GM12878 (cell line): Measurements from ENCODE around the gene CHODL. TPM values are rescaled to one million over a fixed set of nuclear protein-coding genes. Genes with fewer than 3 reads are reported as not detected.

Source experiments
- ATAC-seq: fragments of 200-7000 bp; cut with Tn5 transposase; 3 replicates; pipeline ENCODE4 v1.9.1; 2020; ENCODE audit warnings: mild to moderate bottlenecking, moderate library complexity
- BruUV-seq: library from RNA; stranded (reverse); fragments of 400-500 nt; replicated peaks from 2 replicates; lab custom pipeline; 2021; lab: Mats Ljungman, UMichigan
- CTCF ChIA-PET: fragments of 300-600 bp; sonication (Branson Sonifier 250); formaldehyde crosslinking; extraction: SDS; loops from one replicate; lab custom pipeline; 2021; ENCODE audit warnings: inconsistent platforms; lab: Yijun Ruan, JAX
- POLR2A ChIA-PET: fragments of 350-600 bp; formaldehyde crosslinking; extraction: SDS; loops from one replicate; lab custom pipeline; 2021; ENCODE audit warnings: inconsistent platforms; lab: Charles Lee
- RAD21 ChIA-PET: fragments of 300-600 bp; sonication (Branson Sonifier 250); formaldehyde crosslinking; loops from one replicate; lab custom pipeline; 2023; ENCODE audit warnings: antibody characterized with exemption; ENCODE audit not compliant: unreplicated experiment; lab: Charles Lee
- SMC1A ChIA-PET: fragments of 300-600 bp; sonication (Branson Sonifier 250); formaldehyde crosslinking; loops from one replicate; lab custom pipeline; 2023; ENCODE audit not compliant: unreplicated experiment, uncharacterized antibody; lab: Charles Lee
- DNase-seq: peaks from one replicate; pipeline ENCODE4 v3.0.0-alpha.2; 2011; ENCODE audit warnings: low read depth, low spot score
- FAIRE-seq: peaks from 3 replicates; lab custom pipeline; 2011; peaks lifted over from hg19 to GRCh38; lab: Jason Lieb, UNC
- H2AFZ ChIP-seq: 2 replicates; pipeline ENCODE4 v1.6.0; 2011; ENCODE audit warnings: low read depth, low read length, control low read depth; ENCODE audit not compliant: control insufficient read depth
- H3K27ac ChIP-seq: 2 replicates; pipeline ENCODE4 v1.5.1; 2011; ENCODE audit warnings: control low read depth; ENCODE audit not compliant: control insufficient read depth, insufficient read depth
- H3K27me3 ChIP-seq, 2 experiments: replicated peaks in 1 of 2; 2 replicates each; pipeline versions ENCODE4 v1.6.0 to v1.6.1; 2011; ENCODE audit warnings: low read length in 1 of 2; ENCODE audit not compliant: control insufficient read depth in 2 of 2, insufficient read depth in 2 of 2
- H3K36me3 ChIP-seq, 2 experiments: 2 replicates each; pipeline ENCODE4 v1.5.1; 2011; ENCODE audit warnings: low read length in 1 of 2; ENCODE audit not compliant: control insufficient read depth in 2 of 2, insufficient read depth in 2 of 2
- H3K4me1 ChIP-seq: 2 replicates; pipeline ENCODE4 v1.6.1; 2011; ENCODE audit warnings: mild to moderate bottlenecking, low read length, moderate library complexity, mixed read lengths; ENCODE audit not compliant: control insufficient read depth, insufficient read depth
- H3K4me2 ChIP-seq: 2 replicates; pipeline ENCODE4 v1.6.0; 2011; ENCODE audit warnings: control low read depth; ENCODE audit not compliant: control insufficient read depth, insufficient read depth
- H3K4me3 ChIP-seq: fragments of 200-600 bp; sonication (generic); 2 replicates; pipeline ENCODE4 v1.5.1; 2016
- H3K79me2 ChIP-seq: 2 replicates; pipeline ENCODE4 v1.6.0; 2011; ENCODE audit warnings: low read length; ENCODE audit not compliant: control insufficient read depth, insufficient read depth
- H3K9ac ChIP-seq: 2 replicates; pipeline ENCODE4 v1.8.0; 2011; ENCODE audit warnings: low read length, control low read depth, mixed read lengths; ENCODE audit not compliant: control insufficient read depth, insufficient read depth
- H3K9me3 ChIP-seq: replicated peaks from 3 replicates; pipeline ENCODE4 v1.5.1; 2011; ENCODE audit warnings: mild to moderate bottlenecking, low read length; ENCODE audit not compliant: control insufficient read depth, insufficient read depth
- H4K20me1 ChIP-seq: 2 replicates; pipeline ENCODE4 v1.6.0; 2011; ENCODE audit not compliant: control insufficient read depth, insufficient read depth
- STAT3 ChIP-seq: IDR thresholded peaks from 2 replicates; pipeline ENCODE4 v1.6.1; 2011; ENCODE audit warnings: low read depth, low read length, improper control_type of control experiment
- TCF12 ChIP-seq: IDR thresholded peaks from 2 replicates; pipeline ENCODE4 v1.6.1; 2011; ENCODE audit warnings: low read depth, mild to moderate bottlenecking, low read length
- WRNIP1 ChIP-seq: IDR thresholded peaks from 2 replicates; pipeline ENCODE4 v1.6.1; 2011; ENCODE audit warnings: low read depth, low read length, improper control_type of control experiment, borderline replicate concordance
- YY1 ChIP-seq: IDR thresholded peaks from 2 replicates; pipeline ENCODE4 v1.6.1; 2011; ENCODE audit warnings: low read depth, mild to moderate bottlenecking, low read length
- ZBTB4 ChIP-seq: fragments of 450-650 bp; formaldehyde crosslinking; IDR thresholded peaks from 2 replicates; pipeline ENCODE4 v1.4.0; 2022; ENCODE audit warnings: mild to moderate bottlenecking, moderate library complexity
- ZBTB40 ChIP-seq: fragments of 450-650 bp; IDR thresholded peaks from 2 replicates; pipeline ENCODE4 v1.6.1; 2016; ENCODE audit warnings: mild to moderate bottlenecking, moderate library complexity, borderline replicate concordance
- ZNF207 ChIP-seq: fragments of 450-650 bp; IDR thresholded peaks from 2 replicates; pipeline ENCODE4 v1.6.1; 2014; ENCODE audit warnings: antibody characterized with exemption, mild to moderate bottlenecking, borderline replicate concordance
- WGBS: methylation state at CpG from one replicate; pipeline ENCODE4 v1.1.6; 2016; ENCODE audit warnings: low lambda C conversion rate; ENCODE audit not compliant: insufficient replicate concordance, insufficient coverage; ENCODE audit errors: missing lambda C conversion rate; 5-methylcytosine and 5-hydroxymethylcytosine counted together
- in situ Hi-C: fragments of 300-500 bp; cut with MboI; formaldehyde crosslinking; loops from 9 replicates; pipeline ENCODE4 v1.14.3; 2018; ENCODE audit warnings: mixed read lengths
- intact Hi-C: fragments of 100-400 bp; cut with micrococcal nuclease; formaldehyde crosslinking; loops from one replicate; pipeline ENCODE4 v1.14.2; 2022; ENCODE audit not compliant: unreplicated experiment
- polyA plus RNA-seq, 11 experiments: library from polyadenylated mRNA; depleted of rRNA in 4 of 11; unstranded in 6 of 11; stranded (reverse) in 5 of 11; fragments of >200 nt; fragmentation: Nextera tagmentation in 4 of 11; fragmentation: Illumina TruSeq in 1 of 11; extraction: Ambion mirVana in 4 of 11; extraction: Trizol in 1 of 11; gene quantifications; 1 replicate in 1 of 11; 2 replicates in 10 of 11; pipeline versions ENCODE4 v1.2.1 to v1.2.3, GENCODE V29; 2011 to 2016; ENCODE audit warnings: inconsistent platforms in 2 of 11, missing spikeins in 2 of 11, low read depth in 1 of 11
- total RNA-seq, 4 experiments: library from RNA; depleted of rRNA in 3 of 4; stranded (reverse); fragments of >200 nt in 3 of 4; fragmentation: Illumina TruSeq in 1 of 4; extraction: Trizol in 1 of 4; gene quantifications; 2 replicates each; pipeline versions ENCODE4 v1.2.1 to v1.2.3, GENCODE V29; 2013 to 2021

CHODL gene
- total and polyA plus RNA-seq, 10 of the 15 experiments (the other 5 are each of a cell fraction or from before 2014, with no cell fraction given), result 0.11 to 0.69 (median 0.20) TPM; not detected in 1

GRCh38 chr21:18204931-18205330 is 39.7 kb upstream of the CHODL start:
- H3K36me3 ChIP-seq, result no peaks in the 10 kb centered on the region
- H3K4me1 ChIP-seq, result no peaks in the 10 kb centered on the region
- TF ChIP-seq STAT3, result no peak
- TF ChIP-seq, all 136 proteins: peak for 0
- ATAC-seq (no peak), FAIRE-seq (no peak), DNase-seq (no peak)
- H3K79me2 ChIP-seq, result no peaks in the 10 kb centered on the region
- CTCF ChIA-PET, result no interaction called here
- no TSS peak for BruUV-seq
- intact Hi-C loops (no loop called here), in situ Hi-C loops (no loop called here)
- 0% methylated on average over 1 of the region's 1 CpG for WGBS
- H3K9me3 ChIP-seq, result no peaks in the 10 kb centered on the region; the same call in 2 of the 3 replicates
- RAD21 ChIA-PET, result interaction anchor here (0.6 kb wide), 1 partner anchor 815 kb away, joined by 3 read pairs; no protein-coding TSS in a partner anchor
- SMC1A ChIA-PET, result no interaction called here
- H3K4me3 ChIP-seq, result no peak overlapping the region
- no peaks in the 10 kb centered on the region for H3K27me3 ChIP-seq
- H3K27ac ChIP-seq, result no peak overlapping the region
- H3K4me2 ChIP-seq, result no peak overlapping the region
- POLR2A ChIA-PET, result no interaction called here
- no peak overlapping the region for H3K9ac ChIP-seq
- H2AFZ ChIP-seq, result no peak overlapping the region
- no peaks in the 10 kb centered on the region for H4K20me1 ChIP-seq

GRCh38 chr21:18218331-18218730 is 26.3 kb upstream of the CHODL start:
- Histone ChIP-seq H3K4me2 (no peak overlapping the region), H3K9me3 (no peaks in the 10 kb centered on the region; the same call in 2 of the 3 replicates), H3K9ac (no peak overlapping the region), H3K27ac (no peak overlapping the region), H4K20me1 (no peaks in the 10 kb centered on the region), H3K4me1 (no peaks in the 10 kb centered on the region), H3K36me3 (no peaks in the 10 kb centered on the region), H3K27me3 (no peaks in the 10 kb centered on the region), H2AFZ (no peak overlapping the region), H3K79me2 (no peaks in the 10 kb centered on the region), H3K4me3 (no peak overlapping the region)
- DNase-seq, result no peak
- CTCF ChIA-PET, result no interaction called here
- FAIRE-seq, result no peak
- POLR2A ChIA-PET, result no interaction called here
- intact Hi-C loops (no loop called here), in situ Hi-C loops (no loop called here)
- no peak for ATAC-seq
- RAD21 ChIA-PET, result no interaction called here
- WGBS, result 0% methylated on average over 1 of the region's 1 CpG
- BruUV-seq, result no TSS peak
- SMC1A ChIA-PET, result no interaction called here
- TF ChIP-seq ZBTB40 (no peak), TCF12 (no peak), ZNF207 (no peak), WRNIP1 (no peak), YY1 (no peak), ZBTB4 (CRISPR knock-in tag) (no peak)
